Measurements from ENCODE around the gene HDAC9. TPM values are rescaled to one million over a fixed set of nuclear protein-coding genes. Genes with fewer than 3 reads are reported as not detected.

HDAC9 gene
- total and polyA plus RNA-seq, 4 donors: 2.2 to 41.0 (median 4.1) TPM

DNA sequence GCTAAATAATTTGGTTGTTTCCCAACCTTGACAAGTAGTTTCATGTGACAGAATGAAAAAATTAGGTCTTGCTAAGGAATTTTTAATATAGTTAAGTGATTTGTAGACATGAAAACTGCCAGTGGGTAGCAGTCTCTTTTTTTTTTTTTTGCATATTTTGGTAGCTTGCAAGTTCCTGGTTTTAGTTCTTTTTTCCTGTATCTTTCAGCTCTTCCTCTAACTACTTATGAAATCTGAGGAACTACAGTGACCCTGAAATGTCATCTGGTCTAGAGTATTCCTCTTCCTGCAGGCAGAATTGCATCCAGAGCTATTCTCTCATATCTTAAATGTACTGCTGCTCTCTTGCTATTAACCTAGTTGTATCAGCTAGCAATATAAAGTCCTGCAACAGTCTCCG is 160.4 kb downstream of the HDAC9 start:
- Histone ChIP-seq H3K27me3 (ENCODE audit: control insufficient read depth in 3 of 3, insufficient read depth in 3 of 3, low read length in 2 of 3) (no peaks in the 10 kb centered on the region), H3K4me1 (ENCODE audit: control insufficient read depth in 5 of 5, insufficient read depth in 5 of 5, low read length in 5 of 5) (peaks cover 0 to 3% (median 0%) of the 10 kb centered on the region in 5 donors), H3K27ac (ENCODE audit: low read depth in 1 of 2, low read length in 1 of 2) (no peak overlapping the region), H3K36me3 (ENCODE audit: control insufficient read depth in 4 of 4, insufficient read depth in 4 of 4, low read length in 4 of 4) (no peaks in the 10 kb centered on the region), H3K9ac (ENCODE audit: insufficient read depth in 1 of 2, low read length in 2 of 2) (no peak overlapping the region), H3K9me3 (ENCODE audit: control insufficient read depth in 4 of 4, insufficient read depth in 3 of 4, low read length in 3 of 4) (no peaks in the 10 kb centered on the region), H3K4me3 (no peak overlapping the region)
- 86 to 88% methylated on average over 1 of the region's 1 CpG for WGBS, 2 donors
- TF ChIP-seq, protein P1, sequence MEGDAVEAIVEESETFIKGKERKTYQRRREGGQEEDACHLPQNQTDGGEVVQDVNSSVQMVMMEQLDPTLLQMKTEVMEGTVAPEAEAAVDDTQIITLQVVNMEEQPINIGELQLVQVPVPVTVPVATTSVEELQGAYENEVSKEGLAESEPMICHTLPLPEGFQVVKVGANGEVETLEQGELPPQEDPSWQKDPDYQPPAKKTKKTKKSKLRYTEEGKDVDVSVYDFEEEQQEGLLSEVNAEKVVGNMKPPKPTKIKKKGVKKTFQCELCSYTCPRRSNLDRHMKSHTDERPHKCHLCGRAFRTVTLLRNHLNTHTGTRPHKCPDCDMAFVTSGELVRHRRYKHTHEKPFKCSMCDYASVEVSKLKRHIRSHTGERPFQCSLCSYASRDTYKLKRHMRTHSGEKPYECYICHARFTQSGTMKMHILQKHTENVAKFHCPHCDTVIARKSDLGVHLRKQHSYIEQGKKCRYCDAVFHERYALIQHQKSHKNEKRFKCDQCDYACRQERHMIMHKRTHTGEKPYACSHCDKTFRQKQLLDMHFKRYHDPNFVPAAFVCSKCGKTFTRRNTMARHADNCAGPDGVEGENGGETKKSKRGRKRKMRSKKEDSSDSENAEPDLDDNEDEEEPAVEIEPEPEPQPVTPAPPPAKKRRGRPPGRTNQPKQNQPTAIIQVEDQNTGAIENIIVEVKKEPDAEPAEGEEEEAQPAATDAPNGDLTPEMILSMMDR (IDR thresholded peaks at IDR 0.05; ENCODE audit: control extremely low read depth, extremely low read depth): no peak
- no peak for ATAC-seq (ENCODE audit: insufficient read depth, low FRiP score)
- DNase-seq: peak in 1 of 3 donors; percentile 7

DNA sequence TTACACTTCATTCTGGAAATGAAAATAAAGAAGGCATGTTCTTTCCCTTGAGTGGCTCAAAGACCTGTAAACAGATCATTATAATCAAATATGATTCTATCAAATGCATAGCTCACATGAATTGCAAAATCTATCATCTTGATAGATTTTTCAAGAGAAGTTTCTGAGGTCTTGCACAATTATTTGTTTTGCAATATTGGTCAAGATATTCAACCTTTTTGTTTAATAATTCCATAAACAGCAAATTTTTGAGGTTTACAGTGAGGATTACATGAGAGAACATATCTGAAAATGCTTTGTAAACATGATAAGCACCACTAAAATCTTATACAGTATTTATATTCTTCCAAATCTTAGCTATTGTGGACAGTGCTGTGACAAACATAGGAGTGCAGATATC is 160.8 kb downstream of the HDAC9 start:
- Histone ChIP-seq H3K27ac (ENCODE audit: low read depth in 1 of 2, low read length in 1 of 2) (no peak overlapping the region), H3K4me1 (ENCODE audit: control insufficient read depth in 5 of 5, insufficient read depth in 5 of 5, low read length in 5 of 5) (peaks cover 0 to 3% (median 0%) of the 10 kb centered on the region in 5 donors), H3K36me3 (ENCODE audit: control insufficient read depth in 4 of 4, insufficient read depth in 4 of 4, low read length in 4 of 4) (no peaks in the 10 kb centered on the region), H3K9me3 (ENCODE audit: control insufficient read depth in 4 of 4, insufficient read depth in 3 of 4, low read length in 3 of 4) (no peaks in the 10 kb centered on the region), H3K27me3 (ENCODE audit: control insufficient read depth in 3 of 3, insufficient read depth in 3 of 3, low read length in 2 of 3) (no peaks in the 10 kb centered on the region), H3K9ac (ENCODE audit: insufficient read depth in 1 of 2, low read length in 2 of 2) (no peak overlapping the region), H3K4me3 (no peak overlapping the region)
- ATAC-seq (ENCODE audit: insufficient read depth, low FRiP score): no peak
- DNase-seq: peak in 1 of 3 donors; percentile 5
- TF ChIP-seq, protein P1 (IDR thresholded peaks at IDR 0.05; ENCODE audit: control extremely low read depth, extremely low read depth): no peak

DNA sequence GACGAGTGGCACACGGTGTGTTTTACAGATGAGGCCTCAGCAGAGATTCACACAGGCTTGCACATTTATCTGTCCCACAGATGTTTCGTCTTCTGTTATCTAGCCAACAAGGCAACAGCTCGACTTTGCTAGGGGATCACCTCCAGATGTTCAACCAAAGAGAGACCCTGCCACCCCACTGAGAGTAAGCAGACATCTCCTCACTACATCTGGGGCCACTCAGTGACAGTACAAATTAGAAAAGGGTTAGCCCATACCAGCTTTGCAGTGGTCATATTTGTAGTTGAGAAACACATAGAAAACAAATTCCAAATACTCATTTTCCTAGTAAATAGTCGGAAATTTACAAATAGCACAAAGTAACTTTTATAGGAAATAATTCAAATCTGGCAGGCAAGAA is 164.2 kb downstream of the HDAC9 start:
- Histone ChIP-seq H3K27me3 (ENCODE audit: control insufficient read depth in 3 of 3, insufficient read depth in 3 of 3, low read length in 2 of 3) (peaks cover 0 to 2% (median 0%) of the 10 kb centered on the region in 3 donors), H3K27ac (ENCODE audit: low read depth in 1 of 2, low read length in 1 of 2) (no peak overlapping the region), H3K4me1 (ENCODE audit: control insufficient read depth in 5 of 5, insufficient read depth in 5 of 5, low read length in 5 of 5) (peaks cover 0 to 3% (median 0%) of the 10 kb centered on the region in 5 donors), H3K36me3 (ENCODE audit: control insufficient read depth in 4 of 4, insufficient read depth in 4 of 4, low read length in 4 of 4) (no peaks in the 10 kb centered on the region), H3K9me3 (ENCODE audit: control insufficient read depth in 4 of 4, insufficient read depth in 3 of 4, low read length in 3 of 4) (no peaks in the 10 kb centered on the region), H3K9ac (ENCODE audit: insufficient read depth in 1 of 2, low read length in 2 of 2) (no peak overlapping the region), H3K4me3 (no peak overlapping the region)
- no peak for DNase-seq
- TF ChIP-seq, protein P1 (IDR thresholded peaks at IDR 0.05; ENCODE audit: control extremely low read depth, extremely low read depth): no peak
- 81 to 88% methylated on average over 5 of the region's 5 CpGs for WGBS, 2 donors
- no peak for ATAC-seq (ENCODE audit: insufficient read depth, low FRiP score)

DNA sequence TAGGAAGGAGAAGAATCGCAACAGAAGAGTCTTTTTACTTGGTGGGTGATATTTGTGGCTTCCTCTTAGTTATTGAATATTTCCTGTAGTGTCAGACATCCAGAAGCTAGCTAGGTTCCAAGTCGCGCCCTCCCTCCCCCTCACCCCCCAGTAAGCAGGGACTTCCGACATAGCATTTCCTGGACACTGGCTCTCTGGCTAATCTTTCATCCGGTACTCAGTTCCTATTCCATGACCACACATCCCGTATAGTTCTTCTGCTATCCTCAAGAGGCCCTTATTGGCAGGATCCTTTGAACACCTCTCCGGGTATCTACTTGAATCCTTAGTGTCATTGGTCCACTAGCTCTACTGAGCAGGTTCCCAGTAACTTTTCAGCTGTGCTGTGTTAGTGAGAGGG is 167.8 kb downstream of the HDAC9 start:
- 16 to 48% methylated on average over 7 of the region's 7 CpGs for WGBS, 2 donors
- DNase-seq: peak in 1 of 3 donors; percentile 13
- no peak for ATAC-seq (ENCODE audit: insufficient read depth, low FRiP score)

More for the DNA sequence above, 167.8 kb downstream of the HDAC9 start:
- Histone ChIP-seq H3K9me3 (ENCODE audit: control insufficient read depth in 4 of 4, insufficient read depth in 3 of 4, low read length in 3 of 4) (no peaks in the 10 kb centered on the region), H3K9ac (ENCODE audit: insufficient read depth in 1 of 2, low read length in 2 of 2) (no peak overlapping the region), H3K27me3 (ENCODE audit: control insufficient read depth in 3 of 3, insufficient read depth in 3 of 3, low read length in 2 of 3) (peaks cover 0 to 2% (median 0%) of the 10 kb centered on the region in 3 donors), H3K4me1 (ENCODE audit: control insufficient read depth in 5 of 5, insufficient read depth in 5 of 5, low read length in 5 of 5) (no peaks in the 10 kb centered on the region), H3K4me3 (no peak overlapping the region), H3K27ac (ENCODE audit: low read depth in 1 of 2, low read length in 1 of 2) (no peak overlapping the region), H3K36me3 (ENCODE audit: control insufficient read depth in 4 of 4, insufficient read depth in 4 of 4, low read length in 4 of 4) (no peaks in the 10 kb centered on the region)
- TF ChIP-seq, protein P1 (IDR thresholded peaks at IDR 0.05; ENCODE audit: control extremely low read depth, extremely low read depth): no peak
